Measurements from ENCODE around the gene ABCA7. TPM values are rescaled to one million over a fixed set of nuclear protein-coding genes. Genes with fewer than 3 reads are reported as not detected.
A peak's percentile ranks its signal among the peaks of the same experiment; 100 is the strongest.
"Not testable (repeated sequence)": the region's sequence is repeated elsewhere in the genome, so short reads cannot be mapped to it uniquely, and the experiment has no call there.

The ABCA7 gene
- total RNA-seq, 4 donors from 2014 or later, result 0.59 to 10.4 (median 2.7) TPM

GRCh38 chr19:1113030-1113985 lies 73.4 kb downstream of the ABCA7 start:
- H3K36me3 ChIP-seq, result no peaks in the 10 kb centered on the region

DNA sequence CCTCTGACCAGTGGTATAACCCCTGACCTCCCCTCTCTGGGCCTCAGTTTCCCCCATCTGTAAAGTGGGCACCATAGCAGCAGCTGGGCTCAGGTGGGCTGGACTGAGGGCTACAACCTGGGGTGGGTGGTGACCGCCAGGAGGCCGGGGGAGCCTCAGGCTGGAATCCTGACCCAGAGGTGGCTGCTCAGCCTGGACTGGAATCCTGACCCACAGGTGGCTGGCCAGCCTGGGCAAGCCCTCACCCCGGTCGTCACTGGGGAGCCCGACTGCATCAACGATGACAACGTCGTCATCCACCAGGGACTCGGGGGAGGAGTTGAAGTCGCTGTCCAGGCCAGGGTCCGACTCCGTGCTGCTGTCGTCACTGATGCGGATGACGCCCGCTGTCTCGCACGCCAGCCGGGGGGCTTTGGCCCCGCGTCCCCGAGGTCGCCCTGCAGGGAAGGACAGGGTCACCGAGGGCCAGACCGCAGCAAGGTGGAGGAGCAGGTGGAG lies 74.1 kb downstream of the ABCA7 start:
- H3K27ac ChIP-seq, result peak overlapping the region; percentile 71 to 72
- TF ChIP-seq, protein P1, sequence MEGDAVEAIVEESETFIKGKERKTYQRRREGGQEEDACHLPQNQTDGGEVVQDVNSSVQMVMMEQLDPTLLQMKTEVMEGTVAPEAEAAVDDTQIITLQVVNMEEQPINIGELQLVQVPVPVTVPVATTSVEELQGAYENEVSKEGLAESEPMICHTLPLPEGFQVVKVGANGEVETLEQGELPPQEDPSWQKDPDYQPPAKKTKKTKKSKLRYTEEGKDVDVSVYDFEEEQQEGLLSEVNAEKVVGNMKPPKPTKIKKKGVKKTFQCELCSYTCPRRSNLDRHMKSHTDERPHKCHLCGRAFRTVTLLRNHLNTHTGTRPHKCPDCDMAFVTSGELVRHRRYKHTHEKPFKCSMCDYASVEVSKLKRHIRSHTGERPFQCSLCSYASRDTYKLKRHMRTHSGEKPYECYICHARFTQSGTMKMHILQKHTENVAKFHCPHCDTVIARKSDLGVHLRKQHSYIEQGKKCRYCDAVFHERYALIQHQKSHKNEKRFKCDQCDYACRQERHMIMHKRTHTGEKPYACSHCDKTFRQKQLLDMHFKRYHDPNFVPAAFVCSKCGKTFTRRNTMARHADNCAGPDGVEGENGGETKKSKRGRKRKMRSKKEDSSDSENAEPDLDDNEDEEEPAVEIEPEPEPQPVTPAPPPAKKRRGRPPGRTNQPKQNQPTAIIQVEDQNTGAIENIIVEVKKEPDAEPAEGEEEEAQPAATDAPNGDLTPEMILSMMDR (IDR thresholded peaks at IDR 0.05), result no peak
- no peak for TF ChIP-seq POLR2A (IDR thresholded peaks at IDR 0.05)
- intact Hi-C loops (cut with DNase I; ENCODE audit: low total_unique reads), result loop anchor here (5.0 kb wide), 1 partner anchor 78 kb away; no protein-coding TSS in a partner anchor
- H3K36me3 ChIP-seq, result no peaks in the 10 kb centered on the region
- peak in 1 of 2 donors; percentile 31 for DNase-seq
- no peak overlapping the region for H3K4me3 ChIP-seq
- H3K4me1 ChIP-seq, result peaks cover 5 to 7% of the 10 kb centered on the region in 2 donors
- H3K9me3 ChIP-seq, result no peaks in the 10 kb centered on the region
- H3K27me3 ChIP-seq, result no peaks in the 10 kb centered on the region

More at GRCh38 chr19:1113030-1113985, 73.4 kb downstream of the ABCA7 start:
- Histone ChIP-seq H3K9me3 (no peaks in the 10 kb centered on the region), H3K27ac (peak overlapping the region; percentile 71 to 72), H3K4me1 (peaks cover 5 to 7% of the 10 kb centered on the region in 2 donors), H3K27me3 (no peaks in the 10 kb centered on the region), H3K4me3 (no peak overlapping the region)
- peak; percentile 95 to 97 for DNase-seq
- TF ChIP-seq POLR2A (IDR thresholded peaks at IDR 0.05), result peak; percentile 27 to 39
- TF ChIP-seq, protein P1 (IDR thresholded peaks at IDR 0.05), result peak; percentile 96 to 97 (median 96)
- intact Hi-C loops (cut with DNase I; ENCODE audit: low total_unique reads), result loop anchor here (5.0 kb wide), 1 partner anchor 79 kb away; no protein-coding TSS in a partner anchor

DNA sequence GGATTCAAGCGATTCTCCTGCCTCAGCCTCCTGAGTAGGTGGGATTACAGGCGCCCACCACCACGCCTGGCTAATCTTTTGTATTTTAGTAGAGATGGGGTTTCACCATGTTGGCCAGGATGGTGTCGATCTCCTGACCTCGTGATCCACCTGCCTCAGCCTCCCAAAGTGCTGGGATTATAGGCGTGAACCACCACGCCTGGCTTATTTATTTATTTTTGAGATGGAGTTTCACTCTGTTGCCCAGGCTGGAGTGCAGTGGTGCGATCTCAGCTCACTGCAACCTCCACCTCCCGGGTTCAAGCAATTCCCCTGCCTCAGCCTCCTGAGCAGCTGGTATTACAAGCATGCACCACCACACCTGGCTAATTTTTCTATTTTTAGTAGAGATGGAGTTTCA lies 74.8 kb downstream of the ABCA7 start:
- H3K4me3 ChIP-seq, H3K27ac ChIP-seq, DNase-seq, H3K27me3 ChIP-seq, H3K9me3 ChIP-seq, H3K4me1 ChIP-seq, H3K36me3 ChIP-seq: not testable (repeated sequence)
- intact Hi-C loops (cut with DNase I; ENCODE audit: low total_unique reads), result loop anchor here (5.0 kb wide), 1 partner anchor 78 kb away; no protein-coding TSS in a partner anchor

Small RNAs within 50 kb of the gene (small RNA-seq; reads per million reads assigned to genes)
- not detected for gene RNU6-2

Other genes with a start within 250 kb of the ABCA7 start
- gene PTBP1, start 242.7 kb upstream of the ABCA7 start, total RNA-seq, result 100 to 1,000 TPM in 2 of 4 donors, 10 to 100 TPM in 2; 45.0 to 278 (median 106) TPM
- 1 to 10 TPM in 1 of 4 donors, not detected in 3; 3.4 TPM for gene PLPPR3, start 218.2 kb upstream of the ABCA7 start, total RNA-seq
- gene AZU1, start 212.3 kb upstream of the ABCA7 start, total RNA-seq, result 1 to 10 TPM in 1 of 4 donors, under 1 TPM in 1, not detected in 2; 0.85 to 2.6 TPM
- gene PRTN3, start 199.1 kb upstream of the ABCA7 start, total RNA-seq, result 1 to 10 TPM in 1 of 4 donors, not detected in 3; 2.9 TPM
- 1 to 10 TPM in 1 of 4 donors, not detected in 3; 3.4 TPM for gene ELANE, start 187.8 kb upstream of the ABCA7 start, total RNA-seq
- gene CFD, start 180.4 kb upstream of the ABCA7 start, total RNA-seq, result 100 to 1,000 TPM in 1 of 4 donors, 10 to 100 TPM in 1, 1 to 10 TPM in 2; 3.2 to 233 (median 50.2) TPM
- 10 to 100 TPM; 12.0 to 69.1 (median 43.1) TPM for gene MED16, start 146.9 kb upstream of the ABCA7 start, total RNA-seq
- gene RNU6-9, start 146.6 kb upstream of the ABCA7 start, total RNA-seq, result not detected
- 10 to 100 TPM in 3 of 4 donors, 1 to 10 TPM in 1; 5.3 to 38.2 (median 21.2) TPM for gene R3HDM4, start 126.9 kb upstream of the ABCA7 start, total RNA-seq
- gene KISS1R, start 122.8 kb upstream of the ABCA7 start, total RNA-seq, result under 1 TPM in 1 of 4 donors, not detected in 3; 0.14 TPM
- gene ARID3A, start 114.1 kb upstream of the ABCA7 start, total RNA-seq, result 10 to 100 TPM in 1 of 4 donors, 1 to 10 TPM in 3; 1.3 to 22.0 (median 3.8) TPM
- gene WDR18, start 55.8 kb upstream of the ABCA7 start, total RNA-seq, result 10 to 100 TPM; 13.6 to 34.9 (median 17.3) TPM
- gene GRIN3B, start 39.7 kb upstream of the ABCA7 start, total RNA-seq, result under 1 TPM in 1 of 4 donors, not detected in 3; 0.48 TPM
- 100 to 1,000 TPM in 1 of 4 donors, 10 to 100 TPM in 3; 47.4 to 164 (median 56.9) TPM for gene TMEM259, start 19.0 kb upstream of the ABCA7 start, total RNA-seq
- not detected for gene RNU6-2, start 18.6 kb upstream of the ABCA7 start, total RNA-seq
- gene CNN2, start 13.5 kb upstream of the ABCA7 start, total RNA-seq, result 100 to 1,000 TPM in 2 of 4 donors, 10 to 100 TPM in 2; 14.3 to 186 (median 88.5) TPM
- 100 to 1,000 TPM in 1 of 4 donors, 1 to 10 TPM in 3; 4.1 to 154 (median 8.6) TPM for gene ARHGAP45, start 27.1 kb downstream of the ABCA7 start, total RNA-seq
- gene POLR2E, start 55.3 kb downstream of the ABCA7 start, total RNA-seq, result 100 to 1,000 TPM in 1 of 4 donors, 10 to 100 TPM in 3; 13.6 to 112 (median 59.8) TPM
- 100 to 1,000 TPM in 3 of 4 donors, 10 to 100 TPM in 1; 68.2 to 357 (median 163) TPM for gene GPX4, start 63.9 kb downstream of the ABCA7 start, total RNA-seq
- gene SBNO2, start 134.2 kb downstream of the ABCA7 start, total RNA-seq, result 100 to 1,000 TPM in 1 of 4 donors, 10 to 100 TPM in 1, 1 to 10 TPM in 2; 4.4 to 107 (median 10.7) TPM
- gene STK11, start 165.7 kb downstream of the ABCA7 start, total RNA-seq, result 10 to 100 TPM; 17.4 to 62.8 (median 43.3) TPM
- gene CBARP, start 197.9 kb downstream of the ABCA7 start, total RNA-seq, result 1 to 10 TPM in 2 of 4 donors, under 1 TPM in 1, not detected in 1; 0.26 to 1.5 (median 1.0) TPM
- 100 to 1,000 TPM in 2 of 4 donors, 10 to 100 TPM in 1, 1 to 10 TPM in 1; 4.7 to 164 (median 68.9) TPM for gene ATP5F1D, start 201.6 kb downstream of the ABCA7 start, total RNA-seq
- 100 to 1,000 TPM in 1 of 4 donors, 10 to 100 TPM in 2, under 1 TPM in 1; 0.77 to 108 (median 15.0) TPM for gene MIDN, start 208.5 kb downstream of the ABCA7 start, total RNA-seq
- 100 to 1,000 TPM; 235 to 950 (median 535) TPM for gene CIRBP, start 229.2 kb downstream of the ABCA7 start, total RNA-seq
- gene FAM174C, start 235.4 kb downstream of the ABCA7 start, total RNA-seq, result 10 to 100 TPM in 2 of 4 donors, 1 to 10 TPM in 2; 2.1 to 24.3 (median 7.1) TPM
- under 1 TPM in 1 of 4 donors, not detected in 3; 0.76 TPM for gene EFNA2, start 245.8 kb downstream of the ABCA7 start, total RNA-seq

Data from uterus (tissue), 4 donors.